CD14-positive monocyte (primary cell): Measurements from ENCODE around the gene TMEM26. TPM values are rescaled to one million over a fixed set of nuclear protein-coding genes. Genes with fewer than 3 reads are reported as not detected.
A peak's percentile ranks its signal among the peaks of the same experiment; 100 is the strongest.

Experiments used
- DNase-seq, 3 donors: peaks; one replicate each; pipeline ENCODE4 v3.0.0-alpha.2; 2011 to 2022
- H2AFZ ChIP-seq: 2 replicates; pipeline ENCODE4 v1.6.0; 2012; ENCODE audit warnings: mild to moderate bottlenecking, low read depth, low read length, inconsistent platforms; ENCODE audit not compliant: insufficient read depth, poor library complexity, severe bottlenecking
- H3K27ac ChIP-seq, 2 donors: 1 replicate in 1 of 2; 2 replicates in 1 of 2; pipeline ENCODE4 v1.5.1; 2012 to 2013; ENCODE audit warnings: low read length in 2 of 2, control low read depth in 1 of 2, inconsistent platforms in 1 of 2, low read depth in 1 of 2, mild to moderate bottlenecking in 1 of 2
- H3K27me3 ChIP-seq, 2 donors: one replicate each; pipeline versions ENCODE4 v1.6.0 to v1.6.1; 2011 to 2013; ENCODE audit warnings: low read length in 2 of 2; ENCODE audit not compliant: control insufficient read depth in 2 of 2, insufficient read depth in 2 of 2
- H3K36me3 ChIP-seq, 2 donors: replicated peaks in 1 of 2; 1 replicate in 1 of 2; 2 replicates in 1 of 2; pipeline versions ENCODE4 v1.5.1 to v1.6.1; 2012 to 2013; ENCODE audit warnings: low read length in 2 of 2, control low read depth in 1 of 2, inconsistent platforms in 1 of 2, mild to moderate bottlenecking in 1 of 2; ENCODE audit not compliant: insufficient read depth in 2 of 2, control insufficient read depth in 1 of 2
- H3K4me1 ChIP-seq, 2 donors: 1 replicate in 1 of 2; 2 replicates in 1 of 2; pipeline versions ENCODE4 v1.5.1 to v1.6.1; 2012 to 2013; ENCODE audit warnings: low read length in 2 of 2, control low read depth in 1 of 2, inconsistent platforms in 1 of 2, mild to moderate bottlenecking in 1 of 2, moderate library complexity in 1 of 2; ENCODE audit not compliant: insufficient read depth in 2 of 2, control insufficient read depth in 1 of 2
- H3K4me2 ChIP-seq: replicated peaks from 2 replicates; pipeline ENCODE3; 2012; ENCODE audit warnings: low read length, moderate library complexity, mild to moderate bottlenecking; ENCODE audit not compliant: poor library complexity, severe bottlenecking; ENCODE audit errors: extremely low read depth
- H3K4me3 ChIP-seq, 3 experiments: fragments of 200-600 bp in 1 of 3; sonication (generic) in 1 of 3; replicated peaks in 1 of 3; 1 replicate in 2 of 3; 2 replicates in 1 of 3; pipeline ENCODE4 v1.5.1; 2011 to 2013; ENCODE audit warnings: low read length in 3 of 3, mild to moderate bottlenecking in 3 of 3, control low read depth in 2 of 3, low read depth in 2 of 3, inconsistent platforms in 1 of 3, moderate library complexity in 1 of 3
- H3K79me2 ChIP-seq: 2 replicates; pipeline ENCODE4 v1.6.0; 2012; ENCODE audit warnings: mild to moderate bottlenecking, control low read depth, inconsistent platforms, low read length, moderate library complexity; ENCODE audit not compliant: insufficient read depth
- H3K9ac ChIP-seq: 2 replicates; pipeline ENCODE4 v1.6.0; 2017; ENCODE audit warnings: low read length, mild to moderate bottlenecking; ENCODE audit not compliant: insufficient read depth, poor library complexity, severe bottlenecking
- H3K9me3 ChIP-seq, 2 donors: replicated peaks in 1 of 2; 1 replicate in 1 of 2; 2 replicates in 1 of 2; pipeline versions ENCODE4 v1.5.1 to v1.6.1; 2012 to 2013; ENCODE audit warnings: low read length in 2 of 2, control low read depth in 1 of 2; ENCODE audit not compliant: control insufficient read depth in 1 of 2, insufficient read depth in 1 of 2
- H4K20me1 ChIP-seq: 2 replicates; pipeline ENCODE4 v1.6.0; 2012; ENCODE audit warnings: mild to moderate bottlenecking, low read length, control low read depth, moderate library complexity; ENCODE audit not compliant: insufficient read depth
- H3K27ac Mint-ChIP-seq, 7 donors: one replicate each; pipeline ENCODE4 v1.8.0; 2020; ENCODE audit warnings: mild to moderate bottlenecking in 7 of 7, mixed read lengths in 7 of 7, moderate library complexity in 6 of 7, inconsistent platforms in 2 of 7
- H3K27me3 Mint-ChIP-seq, 3 donors: one replicate each; pipeline ENCODE4 v1.8.0; 2021 to 2022; ENCODE audit warnings: low read depth in 3 of 3, mild to moderate bottlenecking in 3 of 3, mixed read lengths in 3 of 3, moderate library complexity in 3 of 3, inconsistent platforms in 1 of 3
- H3K36me3 Mint-ChIP-seq, 2 donors: one replicate each; pipeline ENCODE4 v1.8.0; 2020; ENCODE audit warnings: mixed read lengths in 2 of 2, inconsistent platforms in 1 of 2, mild to moderate bottlenecking in 1 of 2
- H3K4me1 Mint-ChIP-seq: one replicate; pipeline ENCODE4 v1.8.0; 2020; ENCODE audit warnings: mild to moderate bottlenecking, mixed read lengths
- H3K4me3 Mint-ChIP-seq, 2 donors: one replicate each; pipeline ENCODE4 v1.8.0; 2020; ENCODE audit warnings: mild to moderate bottlenecking in 2 of 2, mixed read lengths in 2 of 2, moderate library complexity in 1 of 2
- H3K9me3 Mint-ChIP-seq, 7 donors: one replicate each; pipeline ENCODE4 v1.8.0; 2020 to 2022; ENCODE audit warnings: mixed read lengths in 7 of 7, mild to moderate bottlenecking in 6 of 7, moderate library complexity in 6 of 7, inconsistent platforms in 2 of 7
- WGBS: methylation state at CpG from one replicate; pipeline ENCODE4 v1.1.5; 2013; ENCODE audit warnings: missing lambda C conversion rate; ENCODE audit not compliant: insufficient coverage; 5-methylcytosine and 5-hydroxymethylcytosine counted together
- intact Hi-C, 2 donors: fragments of 100-400 bp; cut with micrococcal nuclease; formaldehyde crosslinking; loops; one replicate each; pipeline versions ENCODE4 v1.15.0 to v1.15.1; 2023
- polyA plus RNA-seq, 3 donors: library from polyadenylated mRNA; depleted of rRNA in 1 of 3; unstranded in 2 of 3; stranded (reverse) in 1 of 3; fragments of 300-500 nt in 2 of 3; fragments of >200 nt in 1 of 3; fragmentation: Illumina TruSeq in 2 of 3; gene quantifications; 1 replicate in 2 of 3; 2 replicates in 1 of 3; pipeline ENCODE4 v1.2.3, GENCODE V29; 2012 to 2021
- TF ChIP-seq, protein P1 (sequence below): fragments of 200-600 bp; IDR thresholded peaks from one replicate; pipeline ENCODE4 v1.8.0; 2022; ENCODE audit warnings: antibody characterized with exemption, mild to moderate bottlenecking

Gene TMEM26
- polyA plus RNA-seq, 3 donors: not detected

DNA sequence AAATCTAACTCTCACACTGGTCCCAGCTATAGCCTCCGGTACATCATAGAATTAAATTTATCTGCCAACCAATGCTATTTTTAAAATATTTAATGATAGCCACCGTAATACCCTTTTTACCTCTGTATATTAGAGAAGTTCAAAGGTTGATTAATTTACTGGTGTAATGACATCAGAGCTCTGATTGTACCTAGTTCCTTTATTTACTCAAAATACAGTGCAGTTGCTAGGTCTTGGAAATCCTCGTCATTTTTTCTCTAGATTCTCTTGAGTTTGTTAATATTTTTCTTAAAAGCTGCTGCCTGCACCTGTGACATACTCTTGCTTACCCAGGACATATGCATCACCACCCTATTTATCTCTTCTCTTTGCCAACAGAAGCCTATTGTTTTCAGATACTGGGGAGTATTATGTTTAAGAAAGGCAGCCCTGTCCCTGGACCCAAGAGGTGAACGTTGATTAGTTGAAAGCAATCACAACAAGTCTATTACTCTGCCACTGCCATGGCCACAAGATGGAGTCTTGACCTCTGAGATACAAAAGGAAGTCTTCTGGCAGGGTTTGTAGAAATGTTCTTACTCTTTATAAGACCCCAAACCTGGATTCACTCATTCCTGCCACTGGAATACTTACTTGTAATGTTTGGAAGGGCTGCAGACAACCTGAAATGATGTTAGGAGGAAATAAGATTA is 25.6 kb upstream of the TMEM26 start:
- peaks cover 5 to 11% (median 10%) of the 10 kb centered on the region in 3 donors for H3K27me3 Mint-ChIP-seq
- no peak overlapping the region for H3K9ac ChIP-seq
- H3K9me3 ChIP-seq: no peaks in the 10 kb centered on the region
- DNase-seq: peak in 2 of 3 donors; percentile 5 to 34
- peak overlapping the region in 2 of 7 donors; percentile 2 to 30 for H3K27ac Mint-ChIP-seq
- H2AFZ ChIP-seq: no peak overlapping the region
- H3K36me3 Mint-ChIP-seq: no peaks in the 10 kb centered on the region
- peaks cover 0 to 3% (median 0%) of the 10 kb centered on the region in 7 donors for H3K9me3 Mint-ChIP-seq
- intact Hi-C loops: no loop called here
- peaks cover 5% of the 10 kb centered on the region for H3K4me1 Mint-ChIP-seq
- no peak overlapping the region for H3K27ac ChIP-seq
- H4K20me1 ChIP-seq: no peaks in the 10 kb centered on the region
- H3K36me3 ChIP-seq: no peaks in the 10 kb centered on the region
- H3K4me1 ChIP-seq: no peaks in the 10 kb centered on the region
- peaks cover 8 to 17% of the 10 kb centered on the region in 2 donors for H3K27me3 ChIP-seq
- no peaks in the 10 kb centered on the region for H3K79me2 ChIP-seq
- TF ChIP-seq, protein P1, sequence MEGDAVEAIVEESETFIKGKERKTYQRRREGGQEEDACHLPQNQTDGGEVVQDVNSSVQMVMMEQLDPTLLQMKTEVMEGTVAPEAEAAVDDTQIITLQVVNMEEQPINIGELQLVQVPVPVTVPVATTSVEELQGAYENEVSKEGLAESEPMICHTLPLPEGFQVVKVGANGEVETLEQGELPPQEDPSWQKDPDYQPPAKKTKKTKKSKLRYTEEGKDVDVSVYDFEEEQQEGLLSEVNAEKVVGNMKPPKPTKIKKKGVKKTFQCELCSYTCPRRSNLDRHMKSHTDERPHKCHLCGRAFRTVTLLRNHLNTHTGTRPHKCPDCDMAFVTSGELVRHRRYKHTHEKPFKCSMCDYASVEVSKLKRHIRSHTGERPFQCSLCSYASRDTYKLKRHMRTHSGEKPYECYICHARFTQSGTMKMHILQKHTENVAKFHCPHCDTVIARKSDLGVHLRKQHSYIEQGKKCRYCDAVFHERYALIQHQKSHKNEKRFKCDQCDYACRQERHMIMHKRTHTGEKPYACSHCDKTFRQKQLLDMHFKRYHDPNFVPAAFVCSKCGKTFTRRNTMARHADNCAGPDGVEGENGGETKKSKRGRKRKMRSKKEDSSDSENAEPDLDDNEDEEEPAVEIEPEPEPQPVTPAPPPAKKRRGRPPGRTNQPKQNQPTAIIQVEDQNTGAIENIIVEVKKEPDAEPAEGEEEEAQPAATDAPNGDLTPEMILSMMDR: no peak
- H3K4me3 Mint-ChIP-seq: no peak overlapping the region
- no CpG with 5 or more reads among the region's 4 CpGs for WGBS
- no peak overlapping the region for H3K4me2 ChIP-seq
- no peak overlapping the region for H3K4me3 ChIP-seq

DNA sequence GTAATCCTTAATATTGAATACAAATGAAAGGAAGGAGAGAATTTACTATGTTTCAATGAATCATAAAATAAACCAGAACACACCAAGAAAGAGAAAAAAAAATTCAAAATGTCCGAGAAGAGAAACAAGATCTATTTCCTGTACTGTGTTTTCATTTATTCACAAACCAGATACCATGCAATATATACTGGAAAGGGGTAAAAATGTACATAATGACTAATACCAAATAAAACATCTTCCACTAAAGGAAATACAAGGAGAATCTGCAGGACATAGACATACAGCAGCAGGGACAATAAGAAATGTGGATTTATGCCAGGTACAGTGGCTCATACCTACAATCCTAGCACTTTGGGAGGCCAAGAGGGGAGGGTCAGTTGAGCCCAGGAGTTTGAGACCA is 24.3 kb upstream of the TMEM26 start:
- Histone ChIP-seq H3K4me1 (no peaks in the 10 kb centered on the region), H3K9ac (no peak overlapping the region), H3K27ac (no peak overlapping the region), H3K36me3 (no peaks in the 10 kb centered on the region), H3K4me2 (no peak overlapping the region), H3K27me3 (peaks cover 4 to 9% of the 10 kb centered on the region in 2 donors), H3K9me3 (no peaks in the 10 kb centered on the region), H3K4me3 (no peak overlapping the region), H4K20me1 (no peaks in the 10 kb centered on the region), H2AFZ (no peak overlapping the region), H3K79me2 (no peaks in the 10 kb centered on the region)
- DNase-seq: no peak
- no CpG with 5 or more reads among the region's 1 CpG for WGBS
- TF ChIP-seq, protein P1: no peak
- no peaks in the 10 kb centered on the region for H3K36me3 Mint-ChIP-seq
- no peak overlapping the region for H3K4me3 Mint-ChIP-seq
- peaks cover 5 to 7% (median 7%) of the 10 kb centered on the region in 3 donors for H3K27me3 Mint-ChIP-seq
- peaks cover 0 to 2% (median 0%) of the 10 kb centered on the region in 7 donors for H3K9me3 Mint-ChIP-seq
- intact Hi-C loops: no loop called here
- H3K27ac Mint-ChIP-seq: no peak overlapping the region
- peaks cover 5% of the 10 kb centered on the region for H3K4me1 Mint-ChIP-seq
